Keratinocyte (primary cell): ENCODE results near the gene FAM124A.

Source experiments
- CTCF ChIP-seq, 3 experiments: IDR thresholded peaks in 1 of 3; conservative IDR thresholded peaks in 1 of 3; optimal IDR thresholded peaks in 1 of 3; 2 replicates in 2 of 3; 3 replicates in 1 of 3; pipeline versions ENCODE3 to v1.5.1; 2011; ENCODE audit warnings: low read length in 3 of 3, mild to moderate bottlenecking in 3 of 3, moderate library complexity in 2 of 3, control low read depth in 1 of 3, inconsistent platforms in 1 of 3; ENCODE audit not compliant: insufficient read depth in 2 of 3; ENCODE audit errors: extremely low read depth in 1 of 3
- EZH2 ChIP-seq: IDR thresholded peaks from one replicate; pipeline ENCODE4 v1.6.1; 2012; ENCODE audit warnings: inconsistent platforms, mild to moderate bottlenecking, low read length, moderate library complexity

GRCh38 chr13:51240958-51241357, 18.8 kb downstream of the FAM124A start:
- TF ChIP-seq CTCF (optimal IDR thresholded peaks at IDR 0.05 in 1 of 3, IDR thresholded peaks at IDR 0.05 in 1 of 3, conservative IDR thresholded peaks at IDR 0.05 in 1 of 3; ENCODE audit: extremely low read depth in 1 of 3, insufficient read depth in 2 of 3, low read length in 3 of 3) = no peak
- TF ChIP-seq EZH2 = no peak
